Kidney capillary endothelial cell (primary cell): ENCODE results near the gene CHCHD3.
A peak's percentile ranks its signal among the peaks of the same experiment; 100 is the strongest.
"Not testable (repeated sequence)": the region's sequence is repeated elsewhere in the genome, so short reads cannot be mapped to it uniquely, and the experiment has no call there.

Experiments used
- DNase-seq: peaks from one replicate; pipeline ENCODE4 v3.0.0-alpha.2; 2018; ENCODE audit warnings: low spot score

Gene CHCHD3

GRCh38 chr7:133044722-133045473, 37.0 kb downstream of the CHCHD3 start:
- DNase-seq, result no peak

- no peak for DNase-seq
These were observed 41.2 kb downstream of the CHCHD3 start for GRCh38 chr7:133040674-133041073.

- DNase-seq, result no peak
These were observed 41.7 kb downstream of the CHCHD3 start for GRCh38 chr7:133040178-133040577.

GRCh38 chr7:133039614-133040013, 42.3 kb downstream of the CHCHD3 start:
- no peak for DNase-seq

- no peak for DNase-seq
These were observed 45.6 kb downstream of the CHCHD3 start for GRCh38 chr7:133036289-133036688.

GRCh38 chr7:133035240-133035639, 46.6 kb downstream of the CHCHD3 start:
- DNase-seq, result not testable (repeated sequence)

GRCh38 chr7:133030346-133030745, 51.5 kb downstream of the CHCHD3 start:
- no peak for DNase-seq

GRCh38 chr7:133029463-133029862, 52.4 kb downstream of the CHCHD3 start:
- DNase-seq, result no peak

- DNase-seq, result no peak
These were observed 54.5 kb downstream of the CHCHD3 start for GRCh38 chr7:133027397-133027796.

GRCh38 chr7:133026210-133026859, 55.6 kb downstream of the CHCHD3 start:
- no peak for DNase-seq

- no peak for DNase-seq
These were observed 56.8 kb downstream of the CHCHD3 start for GRCh38 chr7:133025056-133025455.

GRCh38 chr7:133024596-133024995, 57.3 kb downstream of the CHCHD3 start:
- no peak for DNase-seq

- DNase-seq, result no peak
These were observed 58.4 kb downstream of the CHCHD3 start for GRCh38 chr7:133023370-133024071.

- DNase-seq, result no peak
These were observed 59.2 kb downstream of the CHCHD3 start for GRCh38 chr7:133022661-133023060.

GRCh38 chr7:133021196-133021595, 60.7 kb downstream of the CHCHD3 start:
- peak; percentile 12 for DNase-seq

GRCh38 chr7:133020496-133020895, 61.4 kb downstream of the CHCHD3 start:
- DNase-seq, result no peak

GRCh38 chr7:133019590-133019989, 62.3 kb downstream of the CHCHD3 start:
- no peak for DNase-seq

- DNase-seq, result no peak
These were observed 65.3 kb downstream of the CHCHD3 start for GRCh38 chr7:133016604-133017003.

- no peak for DNase-seq
These were observed 66.0 kb downstream of the CHCHD3 start for GRCh38 chr7:133015888-133016287.

- no peak for DNase-seq
These were observed 70.1 kb downstream of the CHCHD3 start for GRCh38 chr7:133011746-133012145.

- DNase-seq, result peak; percentile 51
These were observed 72.3 kb downstream of the CHCHD3 start for GRCh38 chr7:133009426-133010252.

- no peak for DNase-seq
These were observed 73.9 kb downstream of the CHCHD3 start for GRCh38 chr7:133007961-133008360.
